ENCODE results near the gene RAB31.
A peak's percentile ranks its signal among the peaks of the same experiment; 100 is the strongest.

RAB31 gene

GRCh38 chr18:9690418-9691188 is 17.5 kb upstream of the RAB31 start:
- DNase-seq (ENCODE audit: low read depth) = no peak
- no peak overlapping the region for H3K4me3 ChIP-seq (ENCODE audit: low read depth, low read length)

GRCh38 chr18:9691235-9691634 is 16.9 kb upstream of the RAB31 start:
- H3K4me3 ChIP-seq (ENCODE audit: low read depth, low read length) = no peak overlapping the region
- no peak for DNase-seq (ENCODE audit: low read depth)

- no peak overlapping the region for H3K4me3 ChIP-seq (ENCODE audit: low read depth, low read length)
- no peak for DNase-seq (ENCODE audit: low read depth)
Measured at GRCh38 chr18:9694174-9694573, 13.9 kb upstream of the RAB31 start.

- DNase-seq (ENCODE audit: low read depth) = no peak
- H3K4me3 ChIP-seq (ENCODE audit: low read depth, low read length) = no peak overlapping the region
Measured at GRCh38 chr18:9694952-9695495, 13.1 kb upstream of the RAB31 start.

GRCh38 chr18:9695605-9696004 is 12.5 kb upstream of the RAB31 start:
- DNase-seq (ENCODE audit: low read depth) = no peak
- no peak overlapping the region for H3K4me3 ChIP-seq (ENCODE audit: low read depth, low read length)

GRCh38 chr18:9696112-9696511 is 12.0 kb upstream of the RAB31 start:
- no peak for DNase-seq (ENCODE audit: low read depth)
- H3K4me3 ChIP-seq (ENCODE audit: low read depth, low read length) = no peak overlapping the region

- no peak overlapping the region for H3K4me3 ChIP-seq (ENCODE audit: low read depth, low read length)
- no peak for DNase-seq (ENCODE audit: low read depth)
Measured at GRCh38 chr18:9696701-9697100, 11.4 kb upstream of the RAB31 start.

GRCh38 chr18:9697121-9697520 is 11.0 kb upstream of the RAB31 start:
- H3K4me3 ChIP-seq (ENCODE audit: low read depth, low read length) = no peak overlapping the region
- no peak for DNase-seq (ENCODE audit: low read depth)

- H3K4me3 ChIP-seq (ENCODE audit: low read depth, low read length) = no peak overlapping the region
- DNase-seq (ENCODE audit: low read depth) = no peak
Measured at GRCh38 chr18:9698497-9698896, 9.6 kb upstream of the RAB31 start.

- H3K4me3 ChIP-seq (ENCODE audit: low read depth, low read length) = no peak overlapping the region
- DNase-seq (ENCODE audit: low read depth) = no peak
Measured at GRCh38 chr18:9700261-9700796, 7.8 kb upstream of the RAB31 start.

GRCh38 chr18:9701609-9702349 is 6.3 kb upstream of the RAB31 start:
- no peak overlapping the region for H3K4me3 ChIP-seq (ENCODE audit: low read depth, low read length)
- no peak for DNase-seq (ENCODE audit: low read depth)

GRCh38 chr18:9704233-9705118 is 3.6 kb upstream of the RAB31 start:
- no peak for DNase-seq (ENCODE audit: low read depth)
- H3K4me3 ChIP-seq (ENCODE audit: low read depth, low read length) = no peak overlapping the region

- DNase-seq (ENCODE audit: low read depth) = no peak
- no peak overlapping the region for H3K4me3 ChIP-seq (ENCODE audit: low read depth, low read length)
Measured at GRCh38 chr18:9705183-9705829, 2.8 kb upstream of the RAB31 start.

GRCh38 chr18:9706081-9706935 is 1.8 kb upstream of the RAB31 start:
- DNase-seq (ENCODE audit: low read depth) = no peak
- H3K4me3 ChIP-seq (ENCODE audit: low read depth, low read length) = no peak overlapping the region

- no peak for DNase-seq (ENCODE audit: low read depth)
Measured at GRCh38 chr18:9707381-9708056, 582 bp upstream of the RAB31 start.

GRCh38 chr18:9708434-9709303 is 568 bp downstream of the RAB31 start:
- peak overlapping the region; percentile 85 for H3K4me3 ChIP-seq (ENCODE audit: low read depth, low read length)
- DNase-seq (ENCODE audit: low read depth) = no peak

More at GRCh38 chr18:9707381-9708056, 582 bp upstream of the RAB31 start:
- H3K4me3 ChIP-seq (ENCODE audit: low read depth, low read length) = peak overlapping the region; percentile 85
